H9 (cell line): ENCODE data around the gene NAIF1. TPM values are rescaled to one million over a fixed set of nuclear protein-coding genes. Genes with fewer than 3 reads are reported as not detected.
A peak's percentile ranks its signal among the peaks of the same experiment; 100 is the strongest.

Experiments
- DNase-seq: peaks from one replicate; pipeline ENCODE4 v3.0.0-alpha.2; 2017
- H2AFZ ChIP-seq: one replicate; pipeline ENCODE4 v1.6.1; 2013; ENCODE audit warnings: mild to moderate bottlenecking, low read length, control low read depth, moderate library complexity
- H2AK5ac ChIP-seq: 2 replicates; pipeline ENCODE4 v1.6.1; 2013; ENCODE audit warnings: low read length, control low read depth, mixed read lengths; ENCODE audit not compliant: insufficient read length
- H2BK120ac ChIP-seq: one replicate; pipeline ENCODE4 v1.6.1; 2013; ENCODE audit warnings: low read depth, mild to moderate bottlenecking, low read length, control low read depth, inconsistent platforms; ENCODE audit not compliant: poor library complexity, severe bottlenecking
- H2BK12ac ChIP-seq: 2 replicates; pipeline ENCODE4 v1.6.1; 2013; ENCODE audit warnings: low read length, control low read depth, mixed read lengths, low read depth; ENCODE audit not compliant: insufficient read length
- H2BK15ac ChIP-seq: 2 replicates; pipeline ENCODE4 v1.6.1; 2013; ENCODE audit warnings: low read depth, low read length, control low read depth
- H2BK20ac ChIP-seq: one replicate; pipeline ENCODE4 v1.6.1; 2013; ENCODE audit warnings: low read depth, mild to moderate bottlenecking, low read length, control low read depth, inconsistent platforms; ENCODE audit not compliant: poor library complexity, severe bottlenecking
- H2BK5ac ChIP-seq: 2 replicates; pipeline ENCODE4 v1.6.1; 2013; ENCODE audit warnings: low read length, control low read depth, mixed read lengths; ENCODE audit not compliant: insufficient read length
- H3K14ac ChIP-seq: 2 replicates; pipeline ENCODE4 v1.6.1; 2013; ENCODE audit warnings: low read length, control low read depth; ENCODE audit not compliant: insufficient read depth
- H3K18ac ChIP-seq: 2 replicates; pipeline ENCODE4 v1.6.1; 2013; ENCODE audit warnings: low read depth, mild to moderate bottlenecking, mixed read lengths, low read length, control low read depth; ENCODE audit not compliant: insufficient read length
- H3K23ac ChIP-seq: 2 replicates; pipeline ENCODE4 v1.6.1; 2013; ENCODE audit warnings: low read length, control low read depth, mixed read lengths, low read depth; ENCODE audit not compliant: insufficient read length
- H3K23me2 ChIP-seq: 2 replicates; pipeline ENCODE4 v1.6.1; 2013; ENCODE audit warnings: low read depth, mild to moderate bottlenecking, mixed read lengths, low read length, control low read depth; ENCODE audit not compliant: insufficient read length, poor library complexity, severe bottlenecking
- H3K27ac ChIP-seq: 2 replicates; pipeline ENCODE4 v1.5.1; 2013; ENCODE audit warnings: low read length, control low read depth, mixed read lengths, low read depth; ENCODE audit not compliant: insufficient read length
- H3K27me3 ChIP-seq: 2 replicates; pipeline ENCODE4 v1.6.1; 2013; ENCODE audit warnings: low read length, control low read depth, inconsistent platforms; ENCODE audit not compliant: insufficient read depth
- H3K4ac ChIP-seq: 2 replicates; pipeline ENCODE4 v1.6.1; 2013; ENCODE audit warnings: low read depth, mild to moderate bottlenecking, control low read depth, inconsistent platforms, low read length, moderate library complexity
- H3K4me1 ChIP-seq: 2 replicates; pipeline ENCODE4 v1.6.1; 2013; ENCODE audit warnings: low read length, control low read depth, inconsistent platforms; ENCODE audit not compliant: insufficient read depth
- H3K4me2 ChIP-seq: 2 replicates; pipeline ENCODE4 v1.6.1; 2013; ENCODE audit warnings: low read length, control low read depth, mixed read lengths; ENCODE audit not compliant: insufficient read length, insufficient read depth
- H3K56ac ChIP-seq: 2 replicates; pipeline ENCODE4 v1.6.1; 2013; ENCODE audit warnings: low read depth, mild to moderate bottlenecking, mixed read lengths, low read length, control low read depth; ENCODE audit not compliant: insufficient read length
- H3K79me1 ChIP-seq: 2 replicates; pipeline ENCODE4 v1.6.1; 2013; ENCODE audit warnings: low read depth, mild to moderate bottlenecking, moderate library complexity, low read length, control low read depth, inconsistent platforms; ENCODE audit not compliant: insufficient read depth, poor library complexity, severe bottlenecking
- H3K79me2 ChIP-seq: 2 replicates; pipeline ENCODE4 v1.6.1; 2013; ENCODE audit warnings: low read length, control low read depth, inconsistent platforms; ENCODE audit not compliant: insufficient read depth
- H3K9ac ChIP-seq: 2 replicates; pipeline ENCODE4 v1.6.1; 2013; ENCODE audit warnings: low read length, control low read depth, mixed read lengths; ENCODE audit not compliant: insufficient read length; ENCODE audit errors: extremely low read depth
- H3K9me3 ChIP-seq: one replicate; pipeline ENCODE4 v1.6.1; 2013; ENCODE audit warnings: low read depth, low read length, inconsistent platforms; ENCODE audit not compliant: control insufficient read depth
- H3T11ph ChIP-seq: one replicate; pipeline ENCODE4 v1.6.1; 2013; ENCODE audit warnings: mild to moderate bottlenecking, low read length, control low read depth, inconsistent platforms
- H4K20me1 ChIP-seq: one replicate; pipeline ENCODE4 v1.6.1; 2013; ENCODE audit not compliant: control insufficient read depth, insufficient read length, insufficient read depth
- H4K5ac ChIP-seq: 2 replicates; pipeline ENCODE4 v1.6.1; 2013; ENCODE audit warnings: low read depth, mild to moderate bottlenecking, mixed read lengths, low read length, control low read depth; ENCODE audit not compliant: insufficient read length
- H4K8ac ChIP-seq: replicated peaks from 2 replicates; pipeline ENCODE4 v1.6.1; 2013; ENCODE audit warnings: low read length, control low read depth, mixed read lengths, low read depth; ENCODE audit not compliant: insufficient read length
- H4K91ac ChIP-seq: 2 replicates; pipeline ENCODE4 v1.6.1; 2013; ENCODE audit warnings: low read depth, mild to moderate bottlenecking, moderate library complexity, mixed read lengths, low read length, control low read depth; ENCODE audit not compliant: insufficient read length
- H3K27ac Mint-ChIP-seq, 3 experiments: 2 replicates in 2 of 3; 3 replicates in 1 of 3; pipeline ENCODE4 v1.8.0; 2020 to 2021; ENCODE audit warnings: mixed read lengths in 3 of 3, mild to moderate bottlenecking in 1 of 3, moderate library complexity in 1 of 3
- H3K27me3 Mint-ChIP-seq: 2 replicates; pipeline ENCODE4 v1.8.0; 2021; ENCODE audit warnings: low read depth, mild to moderate bottlenecking, moderate library complexity, mixed read lengths
- H3K36me3 Mint-ChIP-seq, 3 experiments: 2 replicates in 2 of 3; 3 replicates in 1 of 3; pipeline ENCODE4 v1.8.0; 2020 to 2021; ENCODE audit warnings: low read depth in 3 of 3, mixed read lengths in 3 of 3; ENCODE audit not compliant: insufficient read depth in 1 of 3
- H3K4me1 Mint-ChIP-seq, 2 experiments: 2 replicates each; pipeline ENCODE4 v1.8.0; 2020; ENCODE audit warnings: mixed read lengths in 2 of 2
- H3K4me3 Mint-ChIP-seq, 2 experiments: 2 replicates in 1 of 2; 3 replicates in 1 of 2; pipeline ENCODE4 v1.8.0; 2020 to 2021; ENCODE audit warnings: mild to moderate bottlenecking in 2 of 2, mixed read lengths in 2 of 2, moderate library complexity in 1 of 2
- H3K9me3 Mint-ChIP-seq, 2 experiments: 2 replicates in 1 of 2; 3 replicates in 1 of 2; pipeline ENCODE4 v1.8.0; 2020; ENCODE audit warnings: mild to moderate bottlenecking in 2 of 2, mixed read lengths in 2 of 2, moderate library complexity in 1 of 2
- WGBS: extraction: QIAGEN DNeasy Blood & Tissue Kit; methylation state at CpG from one replicate; pipeline ENCODE4 v1.1.7; 2013; ENCODE audit warnings: missing lambda C conversion rate, low lambda C conversion rate, mixed read lengths; ENCODE audit not compliant: insufficient read length; ENCODE audit errors: extremely low coverage; 5-methylcytosine and 5-hydroxymethylcytosine counted together
- total RNA-seq: library from RNA; stranded (reverse); gene quantifications from 2 replicates; pipeline ENCODE4 v1.2.1, GENCODE V29; 2021
- TF ChIP-seq, protein P1 (sequence below): fragments of 200-600 bp; sonication (generic); conservative IDR thresholded peaks from 3 replicates; pipeline ENCODE4 v1.8.0; 2021; ENCODE audit warnings: antibody characterized with exemption, mild to moderate bottlenecking

Gene NAIF1
- total RNA-seq, 1 experiment from 2014 or later, result 6.3 TPM

DNA sequence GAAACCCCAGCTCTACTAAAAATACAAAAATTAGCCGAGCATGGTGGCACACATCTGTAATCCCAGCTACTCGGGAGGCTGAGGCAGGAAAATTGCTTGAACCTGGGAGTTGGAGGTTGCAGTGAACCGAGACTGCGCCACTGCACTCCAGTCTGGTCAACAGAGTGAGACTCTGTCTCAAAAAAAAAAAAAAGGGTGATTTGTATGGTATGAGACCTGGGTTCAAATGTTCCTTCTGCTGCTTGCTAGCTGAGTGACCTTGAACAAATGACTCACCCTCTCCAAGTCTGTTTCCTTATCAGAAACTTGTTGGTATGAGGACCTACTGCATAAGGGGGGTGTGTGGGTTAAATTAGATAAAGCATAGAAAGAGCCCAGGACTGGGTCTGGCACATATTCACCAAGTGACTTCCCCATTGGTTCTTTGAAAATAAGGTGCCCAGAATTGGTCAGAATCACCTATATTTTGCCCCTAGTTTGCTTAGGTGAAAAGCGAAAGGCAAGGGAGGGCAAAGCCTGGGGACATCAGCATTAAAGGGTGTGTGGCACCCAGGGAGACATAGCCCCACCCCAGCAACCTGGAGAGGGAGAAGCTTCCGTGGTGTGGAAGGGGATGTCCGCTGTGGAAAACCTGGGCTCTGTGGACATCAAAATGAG lies 10.9 kb upstream of the NAIF1 start:
- DNase-seq, result no peak
- H2BK20ac ChIP-seq, result no peak overlapping the region
- no peak overlapping the region for H2AFZ ChIP-seq
- TF ChIP-seq, protein P1, sequence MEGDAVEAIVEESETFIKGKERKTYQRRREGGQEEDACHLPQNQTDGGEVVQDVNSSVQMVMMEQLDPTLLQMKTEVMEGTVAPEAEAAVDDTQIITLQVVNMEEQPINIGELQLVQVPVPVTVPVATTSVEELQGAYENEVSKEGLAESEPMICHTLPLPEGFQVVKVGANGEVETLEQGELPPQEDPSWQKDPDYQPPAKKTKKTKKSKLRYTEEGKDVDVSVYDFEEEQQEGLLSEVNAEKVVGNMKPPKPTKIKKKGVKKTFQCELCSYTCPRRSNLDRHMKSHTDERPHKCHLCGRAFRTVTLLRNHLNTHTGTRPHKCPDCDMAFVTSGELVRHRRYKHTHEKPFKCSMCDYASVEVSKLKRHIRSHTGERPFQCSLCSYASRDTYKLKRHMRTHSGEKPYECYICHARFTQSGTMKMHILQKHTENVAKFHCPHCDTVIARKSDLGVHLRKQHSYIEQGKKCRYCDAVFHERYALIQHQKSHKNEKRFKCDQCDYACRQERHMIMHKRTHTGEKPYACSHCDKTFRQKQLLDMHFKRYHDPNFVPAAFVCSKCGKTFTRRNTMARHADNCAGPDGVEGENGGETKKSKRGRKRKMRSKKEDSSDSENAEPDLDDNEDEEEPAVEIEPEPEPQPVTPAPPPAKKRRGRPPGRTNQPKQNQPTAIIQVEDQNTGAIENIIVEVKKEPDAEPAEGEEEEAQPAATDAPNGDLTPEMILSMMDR, result no peak
- no peak overlapping the region for H2BK5ac ChIP-seq
- H3K23me2 ChIP-seq, result no peaks in the 10 kb centered on the region
- H3K23ac ChIP-seq, result no peak overlapping the region
- H3K27me3 ChIP-seq, result no peaks in the 10 kb centered on the region
- H3K9ac ChIP-seq, result no peak overlapping the region
- no peaks in the 10 kb centered on the region for H4K20me1 ChIP-seq
- no peak overlapping the region for H2BK120ac ChIP-seq
- H3K27ac Mint-ChIP-seq, result peak overlapping the region in 2 of 3 experiments; percentile 47 to 60; a peak in 4 of 7 replicates
- H3K9me3 Mint-ChIP-seq, result no peaks in the 10 kb centered on the region
- no peaks in the 10 kb centered on the region for H3K27me3 Mint-ChIP-seq
- H2AK5ac ChIP-seq, result no peak overlapping the region
- peaks cover 25 to 28% of the 10 kb centered on the region in 2 experiments for H3K4me1 Mint-ChIP-seq
- H3K36me3 Mint-ChIP-seq, result peaks cover 3 to 5% (median 3%) of the 10 kb centered on the region in 3 experiments; a peak in 4 of 7 replicates
- H3K9me3 ChIP-seq, result no peaks in the 10 kb centered on the region
- no peaks in the 10 kb centered on the region for H3K79me1 ChIP-seq
- H3K27ac ChIP-seq, result no peak overlapping the region
- no peak overlapping the region for H3K14ac ChIP-seq
- no peak overlapping the region for H3K4me2 ChIP-seq
- no CpG with 5 or more reads among the region's 7 CpGs for WGBS
- no peak overlapping the region for H3T11ph ChIP-seq
- H3K56ac ChIP-seq, result no peak overlapping the region
- no peak overlapping the region for H3K4ac ChIP-seq
- H3K4me3 Mint-ChIP-seq, result no peak overlapping the region
- H3K4me1 ChIP-seq, result peaks cover 4% of the 10 kb centered on the region; the same call in 1 of the 2 replicates
- H2BK15ac ChIP-seq, result no peak overlapping the region
- H2BK12ac ChIP-seq, result no peak overlapping the region
- no peak overlapping the region for H4K8ac ChIP-seq
- H3K18ac ChIP-seq, result no peak overlapping the region
- no peaks in the 10 kb centered on the region; the same call in 1 of the 2 replicates for H3K79me2 ChIP-seq
- H4K91ac ChIP-seq, result no peak overlapping the region
- no peak overlapping the region for H4K5ac ChIP-seq
